ENCODE results near the gene FBLN2. TPM values are rescaled to one million over a fixed set of nuclear protein-coding genes. Genes with fewer than 3 reads are reported as not detected.

Gene FBLN2
- total and polyA plus RNA-seq, 2 of the 13 experiments (the other 11 are each of a cell fraction or from before 2014, with no cell fraction given), result not detected

GRCh38 chr3:13636186-13636585, 87.3 kb downstream of the FBLN2 start:
- ATAC-seq, result no peak
- no peak overlapping the region for H2AFZ ChIP-seq (ENCODE audit: low read length)
- H3K9ac ChIP-seq (ENCODE audit: insufficient read depth, low read depth, low read length), result no peak overlapping the region
- no peaks in the 10 kb centered on the region for H3K79me2 ChIP-seq (ENCODE audit: insufficient read depth, low read length)
- WGBS (ENCODE audit: low lambda C conversion rate), result no CpG with 5 or more reads among the region's 14 CpGs
- POLR2A ChIA-PET, result no interaction called here
- H3K9me3 ChIP-seq (ENCODE audit: low read length), result no peaks in the 10 kb centered on the region
- no peak for TF ChIP-seq ZNF331 (CRISPR knock-in tag; IDR thresholded peaks at IDR 0.05)
- TF ChIP-seq ZNF335 (CRISPR knock-in tag; IDR thresholded peaks at IDR 0.05), result no peak
- no peak for TF ChIP-seq KAT8 (CRISPR knock-in tag; IDR thresholded peaks at IDR 0.05)
- TF ChIP-seq ZNF761 (CRISPR knock-in tag; conservative IDR thresholded peaks at IDR 0.05), result no peak
- TF ChIP-seq ZFYVE20 (CRISPR knock-in tag; IDR thresholded peaks at IDR 0.05; ENCODE audit: borderline replicate concordance, low read depth), result no peak
- TF ChIP-seq AKNA (CRISPR knock-in tag; IDR thresholded peaks at IDR 0.05; ENCODE audit: borderline replicate concordance), result no peak
- no peak for TF ChIP-seq TFDP1 (CRISPR knock-in tag; IDR thresholded peaks at IDR 0.05; ENCODE audit: borderline replicate concordance)
- no peak for TF ChIP-seq ZBTB33 (CRISPR knock-in tag; IDR thresholded peaks at IDR 0.05)
- TF ChIP-seq SMYD3 (CRISPR knock-in tag; IDR thresholded peaks at IDR 0.05), result no peak
- in situ Hi-C loops (cut with HindIII; ENCODE audit: extremely low pct_ligation_motif_present, low pct_unique_long_range_greater_than_20kb) (no loop called here), intact Hi-C loops (cut with micrococcal nuclease; ENCODE audit: unreplicated experiment) (no loop called here)
- DNase-seq (ENCODE audit: low spot score), result no peak
- H3K27me3 ChIP-seq (ENCODE audit: control insufficient read depth in 1 of 2, insufficient read depth in 2 of 2, low read length in 2 of 2), result peaks cover 16 to 86% of the 10 kb centered on the region in 2 experiments
- CTCF ChIA-PET (ENCODE audit: low intra/inter-chr PET ratio, low total read pairs), result no interaction called here
- H3K4me2 ChIP-seq (ENCODE audit: low read depth, low read length), result no peak overlapping the region
- H3K4me1 ChIP-seq (ENCODE audit: insufficient read depth, low read length), result peaks cover 10% of the 10 kb centered on the region
- H3K4me3 ChIP-seq (replicated peaks in 1 of 3; ENCODE audit: insufficient read depth in 1 of 3, low read depth in 2 of 3, low read length in 3 of 3), result no peak overlapping the region
- no peaks in the 10 kb centered on the region for H4K20me1 ChIP-seq (ENCODE audit: insufficient read depth, low read length)
- no peaks in the 10 kb centered on the region for H3K36me3 ChIP-seq (replicated peaks in 1 of 2; ENCODE audit: control insufficient read depth in 1 of 2, insufficient read depth in 2 of 2, low read length in 2 of 2)
- FAIRE-seq, result no peak
- no TSS peak for BruUV-seq (replicated peaks)
- no peak overlapping the region for H3K27ac ChIP-seq (ENCODE audit: extremely low read length, insufficient read depth, low read length)

Measured in HepG2 (cell line).